CD4-positive, alpha-beta T cell (primary cell): ENCODE results near the gene ARVCF. TPM values are rescaled to one million over a fixed set of nuclear protein-coding genes. Genes with fewer than 3 reads are reported as not detected.

Experiments used
- ATAC-seq: fragments of 200-7000 bp; cut with Tn5 transposase; one replicate; pipeline ENCODE4 v1.10.0; 2022; ENCODE audit warnings: mild to moderate bottlenecking; ENCODE audit not compliant: poor library complexity
- CTCF ChIA-PET: fragments of 350-600 bp; sonication (Branson Sonifier 250); formaldehyde crosslinking; loops from one replicate; lab custom pipeline; 2021; ENCODE audit warnings: antibody characterized with exemption, inconsistent platforms; lab: Charles Lee
- POLR2A ChIA-PET: fragments of 350-600 bp; sonication (Branson Sonifier 250); formaldehyde crosslinking; loops from one replicate; lab custom pipeline; 2021; ENCODE audit warnings: antibody characterized with exemption, inconsistent platforms; lab: Charles Lee
- DNase-seq, 14 experiments: peaks; one replicate each; pipeline ENCODE4 v3.0.0-alpha.2; 2013 to 2020; ENCODE audit warnings: mixed read lengths in 2 of 14
- H3K27ac ChIP-seq, 2 donors: one replicate each; pipeline versions ENCODE4 v1.5.1 to v1.7.0; 2013; ENCODE audit warnings: low read length in 2 of 2, low read depth in 1 of 2, mild to moderate bottlenecking in 1 of 2
- H3K27me3 ChIP-seq, 2 experiments: 1 replicate in 1 of 2; 2 replicates in 1 of 2; pipeline versions ENCODE4 v1.6.1 to v1.7.0; 2013; ENCODE audit warnings: low read length in 2 of 2, control low read depth in 1 of 2, mild to moderate bottlenecking in 1 of 2, moderate library complexity in 1 of 2; ENCODE audit not compliant: insufficient read depth in 2 of 2, control insufficient read depth in 1 of 2
- H3K36me3 ChIP-seq: one replicate; pipeline ENCODE4 v1.6.1; 2013; ENCODE audit warnings: low read length, control low read depth; ENCODE audit not compliant: insufficient read depth
- H3K4me1 ChIP-seq: one replicate; pipeline ENCODE4 v1.6.1; 2013; ENCODE audit warnings: low read length, control low read depth; ENCODE audit not compliant: insufficient read depth
- H3K4me3 ChIP-seq: one replicate; pipeline ENCODE4 v1.5.1; 2013; ENCODE audit warnings: mild to moderate bottlenecking, low read length, moderate library complexity
- H3K9me3 ChIP-seq, 2 experiments: 1 replicate in 1 of 2; 2 replicates in 1 of 2; pipeline versions ENCODE4 v1.6.1 to v1.7.0; 2013; ENCODE audit warnings: low read length in 2 of 2, mild to moderate bottlenecking in 2 of 2, control low read depth in 1 of 2, moderate library complexity in 1 of 2; ENCODE audit not compliant: control insufficient read depth in 1 of 2, insufficient read depth in 1 of 2
- H3K27ac Mint-ChIP-seq: one replicate; pipeline ENCODE4 v1.8.0; 2020; ENCODE audit warnings: mixed read lengths
- H3K27me3 Mint-ChIP-seq: one replicate; pipeline ENCODE4 v1.8.0; 2021; ENCODE audit warnings: mixed read lengths
- H3K36me3 Mint-ChIP-seq: one replicate; pipeline ENCODE4 v1.8.0; 2021; ENCODE audit warnings: low read depth, mixed read lengths
- H3K4me1 Mint-ChIP-seq: one replicate; pipeline ENCODE4 v1.8.0; 2021; ENCODE audit warnings: low read depth, mixed read lengths
- H3K4me3 Mint-ChIP-seq: one replicate; pipeline ENCODE4 v1.8.0; 2020; ENCODE audit warnings: mild to moderate bottlenecking, mixed read lengths
- H3K9me3 Mint-ChIP-seq: one replicate; pipeline ENCODE4 v1.8.0; 2020; ENCODE audit warnings: mixed read lengths
- intact Hi-C, 2 experiments: fragments of 100-400 bp; cut with DNase I in 1 of 2; cut with micrococcal nuclease in 1 of 2; formaldehyde crosslinking; loops; one replicate each; pipeline versions ENCODE4 v1.15.1 to v1.9.0; 2023 to 2025; cut with DNase I, micrococcal nuclease
- total RNA-seq, 174 experiments: library from RNA in 2 of 174; stranded (reverse) in 2 of 174; gene quantifications; one replicate each; pipeline ENCODE4 v1.2.3 and lab custom pipeline; 2021 to 2026
- TF ChIP-seq, protein P1 (sequence below): fragments of 200-600 bp; IDR thresholded peaks from one replicate; pipeline ENCODE4 v1.8.0; 2022; ENCODE audit warnings: antibody characterized with exemption, mild to moderate bottlenecking

ARVCF gene
- total RNA-seq, 2 experiments from 2014 or later = 2.2 to 2.5 TPM

DNA sequence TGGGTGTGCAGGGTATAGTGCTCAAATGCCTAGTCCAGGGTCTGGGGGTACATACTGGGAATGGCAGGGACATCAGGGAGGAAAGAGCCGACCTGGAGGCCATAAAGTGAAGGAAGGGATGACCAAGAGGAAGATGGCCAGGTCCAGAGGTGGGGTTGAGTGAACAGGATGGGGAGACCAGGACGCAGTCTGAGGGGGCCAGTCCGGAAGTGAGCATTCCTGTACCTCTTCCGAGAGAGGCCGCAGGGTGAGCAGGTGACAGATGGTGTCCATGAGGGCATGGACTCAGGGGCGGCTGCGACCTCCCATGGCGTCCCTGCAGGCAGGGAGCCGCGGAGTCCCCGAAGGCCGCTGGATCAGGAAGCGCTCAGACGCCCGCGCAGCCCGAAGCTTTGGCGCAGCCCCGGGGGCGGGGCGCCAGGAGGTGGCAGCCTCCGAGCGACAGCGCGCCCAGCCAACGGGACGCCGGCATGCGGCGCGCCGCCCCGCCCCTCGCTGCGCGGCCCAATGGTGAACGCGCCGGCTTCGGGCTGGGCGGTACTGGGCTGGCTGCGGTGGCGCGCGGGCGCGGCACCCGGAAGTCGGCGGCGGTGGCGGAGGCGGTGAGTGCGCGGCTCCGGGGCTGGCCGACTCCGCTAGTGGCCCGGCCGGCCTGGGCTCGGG is 4.0 kb upstream of the ARVCF start, which contains the start of gene TANGO2:
Gene TANGO2 (plus strand): TSS at position 578 of the 663 bp plus-strand sequence. CDS start 15,689 bp downstream, outside the sequence.
- TF ChIP-seq, protein P1, sequence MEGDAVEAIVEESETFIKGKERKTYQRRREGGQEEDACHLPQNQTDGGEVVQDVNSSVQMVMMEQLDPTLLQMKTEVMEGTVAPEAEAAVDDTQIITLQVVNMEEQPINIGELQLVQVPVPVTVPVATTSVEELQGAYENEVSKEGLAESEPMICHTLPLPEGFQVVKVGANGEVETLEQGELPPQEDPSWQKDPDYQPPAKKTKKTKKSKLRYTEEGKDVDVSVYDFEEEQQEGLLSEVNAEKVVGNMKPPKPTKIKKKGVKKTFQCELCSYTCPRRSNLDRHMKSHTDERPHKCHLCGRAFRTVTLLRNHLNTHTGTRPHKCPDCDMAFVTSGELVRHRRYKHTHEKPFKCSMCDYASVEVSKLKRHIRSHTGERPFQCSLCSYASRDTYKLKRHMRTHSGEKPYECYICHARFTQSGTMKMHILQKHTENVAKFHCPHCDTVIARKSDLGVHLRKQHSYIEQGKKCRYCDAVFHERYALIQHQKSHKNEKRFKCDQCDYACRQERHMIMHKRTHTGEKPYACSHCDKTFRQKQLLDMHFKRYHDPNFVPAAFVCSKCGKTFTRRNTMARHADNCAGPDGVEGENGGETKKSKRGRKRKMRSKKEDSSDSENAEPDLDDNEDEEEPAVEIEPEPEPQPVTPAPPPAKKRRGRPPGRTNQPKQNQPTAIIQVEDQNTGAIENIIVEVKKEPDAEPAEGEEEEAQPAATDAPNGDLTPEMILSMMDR = no peak
- Histone ChIP-seq H3K36me3 (peaks cover 8% of the 10 kb centered on the region), H3K27me3 (peaks cover 0 to 3% of the 10 kb centered on the region in 2 experiments), H3K9me3 (no peaks in the 10 kb centered on the region), H3K4me1 (peaks cover 57% of the 10 kb centered on the region), H3K27ac (peak within 1 kb of the TSS; percentile 60 to 73), H3K4me3 (peak within 1 kb of the TSS; percentile 100)
- Mint-ChIP-seq H3K27me3 (no peaks in the 10 kb centered on the region), H3K4me1 (peaks cover 46% of the 10 kb centered on the region), H3K4me3 (peak within 1 kb of the TSS; percentile 93), H3K36me3 (peaks cover 4% of the 10 kb centered on the region), H3K27ac (peak within 1 kb of the TSS; percentile 92), H3K9me3 (no peaks in the 10 kb centered on the region)
- peak; percentile 90 for ATAC-seq
- DNase-seq = peak; percentile 83 to 98 (median 92)
- ChIA-PET POLR2A (interaction anchor here (0.5 to 2.5 kb wide), 12 partner anchors 12 to 218 kb away, joined by 3 to 20 read pairs (median 4); partner anchors contain the start of genes COMT, RANBP1, TRMT2A and TXNRD2), CTCF (no interaction called here)
- intact Hi-C loops = loop anchor here in 1 of 2 experiments (1.0 to 2.0 kb wide), 3 partner anchors 34 to 97 kb away; partner anchors contain the start of genes DGCR8 and TRMT2A

DNA sequence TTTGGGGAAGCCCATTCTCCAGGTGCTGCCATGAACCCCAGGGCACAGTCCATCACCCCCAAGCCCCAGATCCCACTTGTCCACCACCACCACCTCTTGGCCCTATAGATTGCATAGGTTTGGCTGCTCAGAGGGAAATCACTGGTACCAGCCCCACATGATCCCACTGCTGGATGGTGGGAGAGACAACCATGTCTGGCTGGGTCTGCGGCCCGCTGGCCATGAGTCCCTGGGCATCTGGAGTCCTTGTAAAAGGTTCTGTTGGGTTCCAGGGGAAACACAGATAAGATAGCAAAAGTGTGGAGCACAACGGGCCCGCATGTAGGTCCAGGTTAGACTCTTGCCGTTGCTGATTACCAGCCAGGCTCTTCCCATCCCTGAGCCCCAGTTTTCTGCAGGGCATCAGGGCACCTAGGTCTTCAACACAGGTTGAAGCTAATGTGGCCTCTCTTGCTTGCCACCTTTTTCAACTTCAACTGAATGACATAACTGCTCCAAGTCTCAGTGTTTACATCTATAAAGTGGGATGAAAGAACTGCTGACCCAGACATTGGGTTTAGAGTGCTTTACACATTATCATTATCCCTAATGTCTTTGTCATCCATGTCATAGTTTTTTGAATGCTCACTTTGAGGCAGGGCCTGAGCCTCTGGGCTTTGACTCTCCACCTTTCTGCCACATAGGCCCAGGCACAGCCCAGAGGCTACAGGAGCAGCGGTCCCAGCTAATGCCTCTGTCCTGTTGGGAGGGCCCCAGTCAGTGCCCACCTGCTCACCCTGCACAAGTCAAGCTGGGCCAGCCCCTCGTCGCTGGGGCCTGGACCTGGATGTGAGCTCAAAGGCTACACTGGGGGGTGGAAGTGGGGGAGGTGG is 3.3 kb upstream of the ARVCF start:
- intact Hi-C loops = loop anchor here in 1 of 2 experiments (2.0 to 10.0 kb wide), 3 partner anchors 33 to 375 kb away; partner anchors contain the start of genes GNB1L, RTL10 and ZNF74
- Histone ChIP-seq H3K9me3 (no peaks in the 10 kb centered on the region), H3K27ac (peak overlapping the region in 1 of 2 donors; percentile 73), H3K4me3 (peak overlapping the region; percentile 79), H3K27me3 (peaks cover 0 to 3% of the 10 kb centered on the region in 2 experiments), H3K36me3 (peaks cover 8% of the 10 kb centered on the region), H3K4me1 (peaks cover 56% of the 10 kb centered on the region)
- Mint-ChIP-seq H3K27ac (peak overlapping the region; percentile 92), H3K4me1 (peaks cover 46% of the 10 kb centered on the region), H3K36me3 (peaks cover 4% of the 10 kb centered on the region), H3K9me3 (no peaks in the 10 kb centered on the region), H3K4me3 (peak overlapping the region; percentile 92), H3K27me3 (peaks cover 4% of the 10 kb centered on the region)
- ATAC-seq = no peak
- peak in 2 of 14 experiments; percentile 14 to 43 for DNase-seq
- POLR2A ChIA-PET = interaction anchor here (0.5 to 2.5 kb wide), 9 partner anchors 12 to 219 kb away, joined by 3 to 20 read pairs (median 4); partner anchors contain the start of genes COMT, RANBP1, TRMT2A and TXNRD2
- TF ChIP-seq, protein P1 = no peak
- CTCF ChIA-PET = no interaction called here

DNA sequence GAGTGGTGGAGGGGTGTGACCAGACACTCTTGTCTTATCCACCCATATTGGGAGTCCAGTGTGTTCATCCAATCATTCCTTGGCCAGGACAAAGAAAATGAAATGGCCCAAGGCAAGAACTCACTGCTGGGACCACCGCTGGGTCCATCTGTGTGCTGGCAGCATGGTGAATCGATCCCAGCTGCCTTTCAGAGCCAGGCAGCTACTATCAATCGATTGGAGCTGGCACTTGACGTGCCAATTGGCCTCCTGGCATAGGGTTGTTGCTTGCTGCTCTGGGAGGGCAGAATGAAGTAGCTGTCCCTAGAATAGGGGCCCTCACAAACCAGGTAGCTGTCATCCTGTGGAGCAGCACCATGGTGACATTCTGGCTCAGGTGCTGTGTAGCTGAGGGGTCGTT is 1.4 kb upstream of the ARVCF start:
- Histone ChIP-seq H3K4me1 (peaks cover 45% of the 10 kb centered on the region), H3K27me3 (peaks cover 0 to 3% of the 10 kb centered on the region in 2 experiments), H3K4me3 (no peak overlapping the region), H3K9me3 (no peaks in the 10 kb centered on the region), H3K36me3 (no peaks in the 10 kb centered on the region), H3K27ac (no peak overlapping the region)
- ChIA-PET POLR2A (no interaction called here), CTCF (no interaction called here)
- H3K27me3 Mint-ChIP-seq = peaks cover 4% of the 10 kb centered on the region
- H3K36me3 Mint-ChIP-seq = peaks cover 4% of the 10 kb centered on the region
- TF ChIP-seq, protein P1 = no peak
- no peaks in the 10 kb centered on the region for H3K9me3 Mint-ChIP-seq
- no peak overlapping the region for H3K27ac Mint-ChIP-seq
- intact Hi-C loops = loop anchor here in 1 of 2 experiments (10.0 kb wide), 2 partner anchors 163 to 377 kb away; partner anchors contain the start of genes GNB1L, RTL10 and ZNF74
- DNase-seq (no peak), ATAC-seq (no peak)
- H3K4me1 Mint-ChIP-seq = peaks cover 34% of the 10 kb centered on the region
- peak overlapping the region; percentile 92 for H3K4me3 Mint-ChIP-seq
